ENCODE results near the gene BRD7.

The BRD7 gene

DNA sequence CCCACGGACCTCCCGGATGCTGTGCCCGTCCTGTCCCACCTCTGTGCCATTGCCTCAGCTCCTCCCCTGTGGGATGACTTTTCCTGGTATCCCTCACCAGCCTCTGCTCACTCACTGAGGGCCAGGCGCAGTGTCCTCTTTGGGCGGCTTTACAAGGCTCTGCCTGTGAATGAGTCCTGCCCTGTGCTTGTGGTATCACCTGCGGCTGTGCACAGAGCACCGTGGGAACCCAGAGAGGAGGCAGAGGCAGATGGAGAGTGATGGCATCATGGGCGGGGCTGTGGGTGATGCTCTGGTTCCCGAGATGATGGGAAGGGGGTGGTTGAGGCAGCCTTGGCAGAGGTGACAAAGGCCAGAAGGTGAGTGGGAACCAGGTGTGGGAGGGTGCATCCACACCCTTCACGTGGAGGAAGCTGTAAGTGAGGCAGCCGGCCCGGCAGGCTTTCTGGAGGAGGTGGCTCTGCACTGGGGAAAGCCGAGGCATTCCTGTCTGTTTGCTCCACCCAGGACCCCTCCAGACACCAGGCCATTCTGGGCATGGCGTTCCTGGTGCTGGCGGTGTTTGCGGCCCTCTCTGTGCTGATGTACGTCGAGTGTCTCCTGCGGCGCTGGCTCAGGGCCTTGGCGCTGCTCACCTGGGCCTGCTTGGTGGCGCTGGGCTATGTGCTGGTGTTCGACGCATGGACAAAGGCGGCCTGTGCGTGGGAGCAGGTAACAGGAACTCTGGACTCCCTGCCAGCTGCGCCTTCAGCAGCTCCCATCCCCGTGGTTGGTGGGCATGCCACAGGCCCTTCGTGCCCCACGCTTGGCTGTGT lies 78.6 kb downstream of the BRD7 start:
- in situ Hi-C loops (cut with MboI; ENCODE audit: low pct_unique_long_range_greater_than_20kb, low sequenced_read_pairs, unreplicated experiment) = no loop called here
- TF ChIP-seq CTCF (IDR thresholded peaks at IDR 0.05; ENCODE audit: extremely low read depth, insufficient read depth, missing control alignments) = no peak
- DNase-seq (ENCODE audit: low spot score) = no peak

GRCh38 chr16:50288920-50289319 lies 79.9 kb downstream of the BRD7 start:
- no peak for DNase-seq (ENCODE audit: low spot score)
- no peak for TF ChIP-seq CTCF (IDR thresholded peaks at IDR 0.05; ENCODE audit: extremely low read depth, insufficient read depth, missing control alignments)
- in situ Hi-C loops (cut with MboI; ENCODE audit: low pct_unique_long_range_greater_than_20kb, low sequenced_read_pairs, unreplicated experiment) = no loop called here

GRCh38 chr16:50288026-50288425 lies 80.8 kb downstream of the BRD7 start:
- no peak for DNase-seq (ENCODE audit: low spot score)
- in situ Hi-C loops (cut with MboI; ENCODE audit: low pct_unique_long_range_greater_than_20kb, low sequenced_read_pairs, unreplicated experiment) = no loop called here

DNA sequence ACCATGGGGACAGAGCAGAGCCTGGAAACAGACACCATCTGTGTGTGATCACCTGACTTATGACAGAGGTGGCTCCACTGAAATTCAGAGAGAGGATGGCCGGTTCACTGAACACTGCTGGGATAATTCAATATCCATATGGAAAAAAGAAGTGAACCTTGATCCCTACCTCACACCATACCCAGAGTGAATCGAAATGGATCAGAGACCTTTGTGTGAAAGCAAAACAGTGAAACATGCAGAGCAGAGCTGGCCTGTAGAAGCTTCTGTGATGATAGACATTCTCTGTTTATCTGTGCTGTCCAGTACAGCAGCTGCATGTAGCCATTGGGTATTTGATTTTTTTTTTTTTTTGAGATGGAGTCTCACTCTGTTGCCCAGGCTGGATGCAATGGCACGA lies 82.1 kb downstream of the BRD7 start:
- DNase-seq (ENCODE audit: low spot score) = no peak
- in situ Hi-C loops (cut with MboI; ENCODE audit: low pct_unique_long_range_greater_than_20kb, low sequenced_read_pairs, unreplicated experiment) = no loop called here
- TF ChIP-seq CTCF (IDR thresholded peaks at IDR 0.05; ENCODE audit: extremely low read depth, insufficient read depth, missing control alignments) = no peak

More at GRCh38 chr16:50288026-50288425, 80.8 kb downstream of the BRD7 start:
- TF ChIP-seq CTCF (IDR thresholded peaks at IDR 0.05; ENCODE audit: extremely low read depth, insufficient read depth, missing control alignments) = no peak

- in situ Hi-C loops (cut with MboI; ENCODE audit: low pct_unique_long_range_greater_than_20kb, low sequenced_read_pairs, unreplicated experiment) = no loop called here
- DNase-seq (ENCODE audit: low spot score) = no peak
- no peak for TF ChIP-seq CTCF (IDR thresholded peaks at IDR 0.05; ENCODE audit: extremely low read depth, insufficient read depth, missing control alignments)
Measured at GRCh38 chr16:50285406-50286003, 83.3 kb downstream of the BRD7 start.

GRCh38 chr16:50284131-50284911 lies 84.5 kb downstream of the BRD7 start:
- in situ Hi-C loops (cut with MboI; ENCODE audit: low pct_unique_long_range_greater_than_20kb, low sequenced_read_pairs, unreplicated experiment) = no loop called here
- no peak for DNase-seq (ENCODE audit: low spot score)
- TF ChIP-seq CTCF (IDR thresholded peaks at IDR 0.05; ENCODE audit: extremely low read depth, insufficient read depth, missing control alignments) = no peak
